Stomach (tissue), 9 donors: ENCODE measurements around the gene TEX261. TPM values are rescaled to one million over a fixed set of nuclear protein-coding genes. Genes with fewer than 3 reads are reported as not detected.

Source experiments
- DNase-seq, 2 donors: peaks; one replicate each; pipeline versions ENCODE4 v3.0.0 to v3.0.0-alpha.2; 2013 to 2019
- H3K27ac ChIP-seq, 5 donors: fragments of 200-600 bp in 4 of 5; sonication (generic) in 4 of 5; one replicate each; pipeline ENCODE4 v1.5.1; 2013 to 2019; ENCODE audit warnings: mild to moderate bottlenecking in 1 of 5, moderate library complexity in 1 of 5
- H3K27me3 ChIP-seq, 3 donors: fragments of 200-600 bp; sonication (generic); one replicate each; pipeline ENCODE4 v1.5.1; 2017 to 2019; ENCODE audit warnings: mixed run types in 1 of 3
- H3K36me3 ChIP-seq, 4 donors: fragments of 200-600 bp; sonication (generic); 1 replicate in 3 of 4; 2 replicates in 1 of 4; pipeline ENCODE4 v1.5.1; 2016 to 2019
- H3K4me1 ChIP-seq, 4 donors: fragments of 200-600 bp; sonication (generic); one replicate each; pipeline ENCODE4 v1.5.1; 2016 to 2019
- H3K4me3 ChIP-seq, 4 donors: fragments of 200-600 bp; sonication (generic) in 3 of 4; one replicate each; pipeline ENCODE4 v1.5.1; 2016 to 2019; ENCODE audit warnings: mild to moderate bottlenecking in 1 of 4
- H3K9me3 ChIP-seq, 4 donors: fragments of 200-600 bp; sonication (generic); one replicate each; pipeline ENCODE4 v1.5.1; 2016 to 2019
- EP300 ChIP-seq: sonication (generic); formaldehyde crosslinking; IDR thresholded peaks from one replicate; pipeline ENCODE4 v1.6.1; 2017; ENCODE audit warnings: antibody characterized with exemption
- POLR2A ChIP-seq, 4 donors: fragments of 450-650 bp; IDR thresholded peaks; one replicate each; pipeline ENCODE4 v1.6.1; 2016; ENCODE audit warnings: antibody characterized with exemption in 4 of 4, control low read depth in 2 of 4, mild to moderate bottlenecking in 1 of 4, moderate library complexity in 1 of 4
- POLR2AphosphoS5 ChIP-seq, 3 donors: sonication (generic); formaldehyde crosslinking; IDR thresholded peaks; one replicate each; pipeline ENCODE4 v1.6.1; 2016; ENCODE audit warnings: antibody characterized with exemption in 3 of 3
- WGBS, 5 donors: extraction: QIAGEN DNeasy Blood & Tissue Kit in 3 of 5; methylation state at CpG; one replicate each; pipeline versions ENCODE4 v1.1.5 to v1.1.7; 2013 to 2018; 5-methylcytosine and 5-hydroxymethylcytosine counted together
- intact Hi-C: fragments of 100-400 bp; cut with DNase I; formaldehyde crosslinking; loops from one replicate; pipeline ENCODE4 v1.15.1; 2023; ENCODE audit warnings: low total_unique reads
- polyA plus RNA-seq, 3 donors: library from polyadenylated mRNA; stranded (reverse); fragments of 200-250 nt; gene quantifications; one replicate each; pipeline ENCODE4 v1.2.3, GENCODE V29; 2013
- total RNA-seq, 5 donors: library from RNA; depleted of rRNA; stranded (reverse); fragments of >200 nt; gene quantifications; one replicate each; pipeline versions ENCODE4 v1.1.0 to v1.2.3, GENCODE V29; 2014 to 2016
- TF ChIP-seq, protein P1 (sequence below), 7 experiments: fragments of 450-650 bp in 4 of 7; fragments of 200-600 bp in 3 of 7; sonication (generic) in 3 of 7; IDR thresholded peaks; one replicate each; pipeline ENCODE4 v1.5.1; 2016 to 2019; ENCODE audit warnings: antibody characterized with exemption in 7 of 7, control low read depth in 2 of 7, mild to moderate bottlenecking in 1 of 7
- donor health status: healthy with polysubstance abuse.
- donor health status: Bipolar disorder and iron deficiency.
- donor health status: healthy.

Gene TEX261
- total and polyA plus RNA-seq, 8 donors: 5.2 to 39.1 (median 17.5) TPM

GRCh38 chr2:70954886-70955285 is 39.8 kb downstream of the TEX261 start:
- no peaks in the 10 kb centered on the region for H3K9me3 ChIP-seq
- H3K36me3 ChIP-seq: no peaks in the 10 kb centered on the region
- no peak for TF ChIP-seq EP300
- TF ChIP-seq POLR2AphosphoS5 (IDR thresholded peaks at IDR 0.05): no peak
- TF ChIP-seq, protein P1, sequence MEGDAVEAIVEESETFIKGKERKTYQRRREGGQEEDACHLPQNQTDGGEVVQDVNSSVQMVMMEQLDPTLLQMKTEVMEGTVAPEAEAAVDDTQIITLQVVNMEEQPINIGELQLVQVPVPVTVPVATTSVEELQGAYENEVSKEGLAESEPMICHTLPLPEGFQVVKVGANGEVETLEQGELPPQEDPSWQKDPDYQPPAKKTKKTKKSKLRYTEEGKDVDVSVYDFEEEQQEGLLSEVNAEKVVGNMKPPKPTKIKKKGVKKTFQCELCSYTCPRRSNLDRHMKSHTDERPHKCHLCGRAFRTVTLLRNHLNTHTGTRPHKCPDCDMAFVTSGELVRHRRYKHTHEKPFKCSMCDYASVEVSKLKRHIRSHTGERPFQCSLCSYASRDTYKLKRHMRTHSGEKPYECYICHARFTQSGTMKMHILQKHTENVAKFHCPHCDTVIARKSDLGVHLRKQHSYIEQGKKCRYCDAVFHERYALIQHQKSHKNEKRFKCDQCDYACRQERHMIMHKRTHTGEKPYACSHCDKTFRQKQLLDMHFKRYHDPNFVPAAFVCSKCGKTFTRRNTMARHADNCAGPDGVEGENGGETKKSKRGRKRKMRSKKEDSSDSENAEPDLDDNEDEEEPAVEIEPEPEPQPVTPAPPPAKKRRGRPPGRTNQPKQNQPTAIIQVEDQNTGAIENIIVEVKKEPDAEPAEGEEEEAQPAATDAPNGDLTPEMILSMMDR (IDR thresholded peaks at IDR 0.05): no peak
- TF ChIP-seq POLR2A (IDR thresholded peaks at IDR 0.05): no peak
- WGBS, 5 donors: 79 to 86% (median 83%) methylated on average over 6 to 7 of the region's 7 CpGs
- H3K4me1 ChIP-seq: no peaks in the 10 kb centered on the region
- H3K27ac ChIP-seq: no peak overlapping the region
- DNase-seq: no peak
- intact Hi-C loops: no loop called here
- H3K27me3 ChIP-seq: peaks cover 0 to 65% (median 6%) of the 10 kb centered on the region in 3 donors
- H3K4me3 ChIP-seq: no peak overlapping the region

- WGBS, 5 donors: 67 to 78% (median 74%) methylated on average over 11 of the region's 11 CpGs
- H3K27me3 ChIP-seq: peaks cover 0 to 47% (median 10%) of the 10 kb centered on the region in 3 donors
- no peak overlapping the region for H3K4me3 ChIP-seq
- no peak overlapping the region for H3K27ac ChIP-seq
- TF ChIP-seq POLR2A (IDR thresholded peaks at IDR 0.05): no peak
- TF ChIP-seq, protein P1 (IDR thresholded peaks at IDR 0.05): no peak
- no peak for TF ChIP-seq POLR2AphosphoS5 (IDR thresholded peaks at IDR 0.05)
- TF ChIP-seq EP300: no peak
- no peaks in the 10 kb centered on the region for H3K9me3 ChIP-seq
- H3K4me1 ChIP-seq: peaks cover 4 to 23% (median 15%) of the 10 kb centered on the region in 4 donors
- intact Hi-C loops: loop anchor here (10.0 kb wide), 1 partner anchor 74 kb away; no protein-coding TSS in a partner anchor
- no peaks in the 10 kb centered on the region for H3K36me3 ChIP-seq
- DNase-seq: no peak
Measured at GRCh38 chr2:70949086-70949485, 45.6 kb downstream of the TEX261 start.

- peak overlapping the region; percentile 27 to 40 (median 28) for H3K4me3 ChIP-seq
- H3K36me3 ChIP-seq: no peaks in the 10 kb centered on the region
- DNase-seq: peak; percentile 83 to 92
- peaks cover 4 to 23% (median 15%) of the 10 kb centered on the region in 4 donors for H3K4me1 ChIP-seq
- no peak overlapping the region for H3K27ac ChIP-seq
- WGBS, 5 donors: 8 to 11% (median 9%) methylated on average over 23 to 27 of the region's 27 CpGs
- TF ChIP-seq, protein P1 (IDR thresholded peaks at IDR 0.05): peak in 5 of 7 experiments; percentile 43 to 78 (median 73)
- TF ChIP-seq POLR2A (IDR thresholded peaks at IDR 0.05): no peak
- no peaks in the 10 kb centered on the region for H3K9me3 ChIP-seq
- intact Hi-C loops: loop anchor here (10.0 kb wide), 1 partner anchor 74 kb away; no protein-coding TSS in a partner anchor
- peaks cover 0 to 53% (median 10%) of the 10 kb centered on the region in 3 donors for H3K27me3 ChIP-seq
Measured at GRCh38 chr2:70948337-70949003, 46.2 kb downstream of the TEX261 start.

- Histone ChIP-seq H3K4me1 (peaks cover 4 to 23% (median 15%) of the 10 kb centered on the region in 4 donors), H3K36me3 (no peaks in the 10 kb centered on the region), H3K4me3 (peak overlapping the region in 3 of 4 donors; percentile 28 to 40 (median 29)), H3K9me3 (no peaks in the 10 kb centered on the region), H3K27me3 (peaks cover 0 to 55% (median 10%) of the 10 kb centered on the region in 3 donors), H3K27ac (no peak overlapping the region)
- 43 to 54% (median 50%) methylated on average over 4 to 11 of the region's 11 CpGs for WGBS, 5 donors
- TF ChIP-seq EP300 (no peak), POLR2A (IDR thresholded peaks at IDR 0.05) (no peak), POLR2AphosphoS5 (IDR thresholded peaks at IDR 0.05) (no peak)
- TF ChIP-seq, protein P1 (IDR thresholded peaks at IDR 0.05): no peak
- intact Hi-C loops: loop anchor here (10.0 kb wide), 1 partner anchor 73 kb away; no protein-coding TSS in a partner anchor
- no peak for DNase-seq
Measured at GRCh38 chr2:70947556-70948184, 47.0 kb downstream of the TEX261 start.
